GM21423 (cell line): Measurements from ENCODE around the gene KCTD3.

Experiments
- ATAC-seq: cut with Tn5 transposase; IDR thresholded peaks from one replicate; pipeline ENCODE4 v1.9.1; 2021; ENCODE audit warnings: mild to moderate bottlenecking, moderate library complexity; ENCODE audit not compliant: unreplicated experiment

KCTD3 gene

DNA sequence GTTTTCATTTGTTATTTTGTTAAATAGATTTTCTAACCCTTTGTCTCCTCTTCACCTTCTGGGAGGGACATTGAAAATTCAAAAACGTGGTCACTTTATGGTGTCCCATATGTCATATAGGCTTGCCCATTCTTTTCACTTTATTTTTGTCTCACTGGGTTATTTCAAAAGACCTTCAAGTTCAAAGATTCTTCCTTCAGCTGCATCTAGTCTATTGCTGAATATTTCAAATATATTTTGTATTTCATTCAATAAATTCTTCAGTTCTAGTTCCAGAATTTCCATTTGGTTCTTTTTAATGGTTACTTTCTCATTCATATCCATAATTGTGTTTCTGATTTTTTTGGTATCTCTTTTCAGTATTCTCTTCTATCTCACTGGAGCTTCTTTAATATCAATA, 11.6 kb upstream of the KCTD3 start:
- no peak for ATAC-seq

DNA sequence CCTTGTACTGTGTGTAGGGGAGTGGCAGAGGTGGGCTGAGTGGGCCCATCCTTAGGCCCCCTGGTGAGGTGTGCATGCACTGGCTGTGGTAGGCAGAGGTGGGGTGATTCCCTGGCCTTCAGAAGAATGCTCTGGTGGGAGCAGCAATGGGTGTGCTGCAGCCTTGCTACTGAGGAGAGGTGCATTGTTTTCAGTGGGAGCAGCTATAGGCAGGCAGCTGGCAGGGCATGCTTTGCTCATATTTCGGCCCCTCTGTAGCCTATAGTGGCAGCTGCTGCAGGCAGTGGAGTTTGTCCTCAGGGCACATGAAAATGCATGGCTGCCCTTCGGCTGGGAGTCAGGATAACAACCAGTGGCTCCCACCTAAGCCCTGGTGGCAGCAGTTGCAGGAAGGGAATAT, 10.1 kb upstream of the KCTD3 start:
- no peak for ATAC-seq

DNA sequence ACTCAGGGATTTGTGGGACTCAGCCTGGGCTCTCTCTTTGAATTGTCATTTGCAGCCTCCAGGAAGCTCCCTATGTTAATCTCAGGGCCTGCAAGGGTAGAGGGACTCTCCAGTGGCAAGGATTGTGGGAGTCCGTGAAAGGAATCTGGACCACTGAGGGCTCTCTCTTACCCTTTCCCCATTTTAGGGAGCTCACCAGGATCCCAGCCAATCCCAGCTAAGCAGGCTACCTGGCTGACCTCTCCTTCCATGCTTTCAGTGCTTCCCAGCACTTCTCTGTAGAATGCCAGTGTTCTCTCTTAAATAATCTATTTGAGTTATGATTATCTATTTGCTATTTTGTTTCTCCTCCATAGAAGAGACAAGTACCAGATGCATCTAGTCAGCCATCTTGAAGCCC, 9.6 kb upstream of the KCTD3 start:
- no peak for ATAC-seq

- ATAC-seq = no peak
Observed at GRCh38 chr1:215557992-215558626, 9.0 kb upstream of the KCTD3 start.

DNA sequence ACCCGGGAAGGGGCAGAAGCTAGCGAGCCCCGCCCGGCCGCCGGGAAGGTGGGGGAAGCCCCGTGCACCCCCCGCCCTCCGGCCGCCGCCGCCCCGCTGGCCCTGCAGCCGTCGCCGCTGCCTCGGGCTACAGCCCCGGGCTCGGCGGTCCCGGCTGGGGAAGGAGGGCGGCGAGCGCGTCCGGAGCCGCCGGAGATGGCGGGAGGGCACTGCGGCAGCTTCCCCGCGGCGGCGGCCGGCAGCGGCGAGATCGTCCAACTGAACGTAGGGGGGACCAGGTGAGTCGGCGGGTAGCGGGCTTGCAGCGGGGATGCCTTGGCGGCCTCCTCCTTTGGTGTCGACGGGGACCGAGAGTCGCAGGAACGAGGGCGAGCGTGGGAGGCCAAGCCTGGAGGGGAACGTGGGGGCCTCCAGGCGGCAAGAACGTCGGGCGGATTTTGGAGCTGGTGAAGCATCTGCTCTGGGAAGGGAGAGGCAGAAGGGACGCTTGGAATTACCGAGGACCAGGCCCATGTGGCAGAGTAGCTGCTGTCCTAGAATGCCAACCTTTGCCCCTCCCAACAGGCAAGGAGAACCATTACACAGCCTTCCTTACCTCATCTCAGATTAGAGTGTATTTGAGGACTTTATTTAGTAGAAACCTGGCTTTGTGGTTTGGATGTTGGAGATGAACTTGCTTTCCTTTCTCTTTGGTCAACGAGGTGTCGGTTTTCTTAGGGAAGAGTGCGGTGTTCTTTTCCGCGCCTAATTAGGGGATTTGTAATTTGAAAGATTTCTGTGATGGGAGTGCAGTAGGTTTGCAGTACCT, 591 bp downstream of the KCTD3 start:
- peak; percentile 57 for ATAC-seq

DNA sequence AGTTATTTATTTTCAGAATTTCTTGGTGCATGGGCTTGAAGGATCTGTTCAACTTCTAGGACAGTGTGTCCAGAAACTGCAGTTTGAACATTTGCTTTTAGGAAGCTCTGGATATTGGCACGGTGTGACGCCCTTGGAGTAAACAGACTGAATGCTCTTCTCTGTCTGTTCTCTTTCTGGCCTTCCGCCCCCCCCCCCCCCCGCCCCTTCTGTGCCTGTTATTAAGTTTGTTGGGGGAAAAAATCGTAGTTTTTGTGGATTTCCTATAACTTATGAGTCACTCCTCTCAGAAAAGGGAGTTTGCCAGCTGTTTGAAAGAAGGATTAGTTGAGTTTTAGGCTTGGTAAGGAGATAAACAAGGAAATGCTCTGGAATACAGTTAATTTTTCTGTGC, 1.2 kb downstream of the KCTD3 start:
- no peak for ATAC-seq

DNA sequence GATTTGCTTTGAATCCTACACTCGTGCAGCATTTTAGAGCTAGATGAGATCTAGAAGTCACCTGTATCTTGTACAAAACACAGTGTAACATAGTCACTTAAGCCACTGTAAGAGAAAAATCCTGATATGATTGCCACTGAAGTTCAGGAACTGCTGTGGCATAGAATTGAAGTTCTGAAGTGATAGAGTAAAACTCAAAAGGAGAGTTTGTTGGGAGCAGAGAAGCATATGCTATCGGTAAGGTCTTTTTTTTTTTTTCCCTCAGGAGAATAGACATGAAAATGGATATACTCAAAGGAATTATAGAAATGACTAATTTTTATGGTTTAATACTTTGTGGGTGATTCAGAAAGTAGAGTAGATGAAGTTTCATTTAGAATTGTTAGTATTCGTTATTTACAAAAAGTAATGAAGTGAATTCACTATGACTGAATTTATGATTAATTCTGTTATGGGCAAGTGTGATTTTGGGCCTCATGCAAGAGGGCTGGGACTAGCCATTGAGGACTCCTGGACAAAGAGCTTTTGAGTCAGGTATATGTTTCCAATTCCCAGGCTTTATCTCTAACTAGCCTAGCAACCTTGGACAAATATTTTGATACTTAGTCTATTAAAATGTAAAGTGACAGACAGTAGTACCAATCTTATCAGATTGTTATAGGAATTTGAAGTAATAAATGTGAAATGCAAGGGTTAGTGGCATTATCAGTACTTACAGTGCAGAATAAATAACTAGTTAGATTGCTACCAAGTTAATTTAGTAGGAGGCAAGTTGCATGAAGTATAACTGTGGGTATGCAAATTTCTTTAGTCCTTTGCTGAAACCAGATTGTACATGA, 3.1 kb downstream of the KCTD3 start:
- ATAC-seq = no peak

DNA sequence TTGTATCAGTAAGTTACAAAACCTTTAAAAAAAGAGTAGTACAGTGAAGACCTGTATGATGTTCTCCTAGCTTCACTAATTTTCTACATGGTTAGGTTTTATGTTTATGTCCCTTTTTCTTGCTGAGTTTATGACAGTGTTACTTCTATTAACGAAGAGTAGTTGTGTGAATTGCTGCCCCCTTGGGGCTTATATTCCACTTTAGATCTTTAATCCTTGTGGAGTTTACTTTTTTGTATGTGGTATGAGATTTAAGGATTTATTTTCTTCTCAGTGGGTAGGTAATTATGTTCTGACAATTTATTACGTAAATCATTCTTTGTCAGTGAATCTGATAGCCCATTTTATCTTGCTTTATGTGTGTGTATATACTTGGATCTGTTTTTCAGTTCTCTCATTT, 14.8 kb downstream of the KCTD3 start:
- no peak for ATAC-seq

GRCh38 chr1:215583185-215583749, 16.2 kb downstream of the KCTD3 start:
- peak; percentile 42 for ATAC-seq

- ATAC-seq = peak; percentile 54
Observed at GRCh38 chr1:215584389-215584788, 17.3 kb downstream of the KCTD3 start.

GRCh38 chr1:215589650-215590435, 22.7 kb downstream of the KCTD3 start:
- ATAC-seq = no peak

GRCh38 chr1:215590779-215591491, 23.8 kb downstream of the KCTD3 start:
- no peak for ATAC-seq

DNA sequence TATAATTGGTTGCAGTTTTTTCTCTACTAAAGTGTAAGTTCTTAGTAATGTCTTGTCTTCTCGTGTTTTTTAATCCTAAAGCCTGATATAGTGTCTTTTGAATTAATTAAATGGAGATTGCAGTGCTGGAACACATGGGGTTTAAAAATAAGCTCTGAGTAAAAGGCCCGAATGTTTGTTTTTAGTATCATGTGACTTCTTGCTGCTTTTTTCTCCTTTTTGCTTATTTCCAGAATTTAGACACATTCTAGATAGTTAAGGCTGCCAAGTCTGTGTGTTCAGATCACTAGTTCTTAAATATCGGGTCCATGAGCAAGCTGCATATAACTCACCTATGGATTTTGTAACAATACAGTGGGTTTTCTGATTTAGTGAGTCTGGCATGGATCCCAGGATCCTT, 27.5 kb downstream of the KCTD3 start:
- no peak for ATAC-seq

GRCh38 chr1:215595231-215595630, 28.1 kb downstream of the KCTD3 start:
- no peak for ATAC-seq

GRCh38 chr1:215597961-215598360, 30.9 kb downstream of the KCTD3 start:
- ATAC-seq = no peak

GRCh38 chr1:215599418-215600074, 32.4 kb downstream of the KCTD3 start:
- ATAC-seq = no peak

- no peak for ATAC-seq
Observed at GRCh38 chr1:215600258-215600792, 33.2 kb downstream of the KCTD3 start.

- no peak for ATAC-seq
Observed at GRCh38 chr1:215600867-215601266, 33.8 kb downstream of the KCTD3 start.

DNA sequence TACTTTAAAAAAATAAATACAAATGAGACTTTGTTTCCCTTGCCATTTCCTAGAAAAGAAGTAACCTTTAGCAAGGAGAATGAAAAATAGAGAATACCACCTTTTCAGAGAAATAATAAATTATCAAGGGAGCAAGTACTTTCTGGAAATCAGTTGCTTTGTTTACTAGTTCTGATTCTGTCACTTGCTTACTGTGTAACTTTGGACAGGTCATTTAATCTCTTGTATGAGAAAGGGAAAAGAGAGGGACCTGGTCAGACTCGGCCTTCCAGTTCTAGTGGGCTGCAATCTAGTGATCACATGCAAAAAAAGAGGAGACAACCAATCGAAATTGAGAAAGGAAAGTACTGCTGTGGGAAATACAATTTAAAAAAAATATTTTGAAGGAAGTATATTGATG, 34.2 kb downstream of the KCTD3 start:
- ATAC-seq = no peak
